Keratinocyte (primary cell): Measurements from ENCODE around the gene ACTN3. TPM values are rescaled to one million over a fixed set of nuclear protein-coding genes. Genes with fewer than 3 reads are reported as not detected.

Experiments
- DNase-seq: peaks from one replicate; pipeline ENCODE4 v3.0.0-alpha.2; 2011; ENCODE audit warnings: low read depth, missing footprints, low spot score
- FAIRE-seq: peaks from 2 replicates; lab custom pipeline; 2011; peaks lifted over from hg19 to GRCh38; lab: Jason Lieb, UNC
- H2AFZ ChIP-seq: 2 replicates; pipeline ENCODE4 v1.6.0; 2012; ENCODE audit warnings: low read length, control low read depth, inconsistent platforms; ENCODE audit not compliant: control insufficient read depth
- H3K27ac ChIP-seq: 2 replicates; pipeline ENCODE4 v1.5.1; 2011; ENCODE audit warnings: low read length; ENCODE audit not compliant: control insufficient read depth, insufficient read depth
- H3K27me3 ChIP-seq: 3 replicates; pipeline ENCODE4 v1.6.0; 2011; ENCODE audit warnings: low read length; ENCODE audit not compliant: control insufficient read depth, insufficient read depth; ENCODE audit errors: extremely low read depth
- H3K36me3 ChIP-seq, 2 experiments: 2 replicates in 1 of 2; 3 replicates in 1 of 2; pipeline ENCODE4 v1.5.1; 2011; ENCODE audit warnings: low read length in 2 of 2, mild to moderate bottlenecking in 1 of 2; ENCODE audit not compliant: control insufficient read depth in 2 of 2, insufficient read depth in 2 of 2; ENCODE audit errors: extremely low read depth in 1 of 2
- H3K4me1 ChIP-seq: 3 replicates; pipeline ENCODE4 v1.5.1; 2011; ENCODE audit warnings: low read length; ENCODE audit not compliant: control insufficient read depth, insufficient read depth; ENCODE audit errors: extremely low read depth
- H3K4me2 ChIP-seq: 3 replicates; pipeline ENCODE4 v1.6.0; 2011; ENCODE audit warnings: low read depth, low read length; ENCODE audit not compliant: control insufficient read depth, insufficient read depth; ENCODE audit errors: extremely low read depth
- H3K4me3 ChIP-seq, 3 experiments: fragments of 200-600 bp in 1 of 3; sonication (generic) in 1 of 3; 2 replicates in 2 of 3; 3 replicates in 1 of 3; pipeline ENCODE4 v1.5.1; 2011 to 2016; ENCODE audit warnings: low read length in 3 of 3, mild to moderate bottlenecking in 3 of 3, control low read depth in 2 of 3, inconsistent platforms in 1 of 3, low read depth in 1 of 3, mixed read lengths in 1 of 3, mixed run types in 1 of 3, moderate library complexity in 1 of 3; ENCODE audit not compliant: control insufficient read depth in 2 of 3, insufficient read depth in 2 of 3; ENCODE audit errors: extremely low read depth in 1 of 3
- H3K79me2 ChIP-seq: 2 replicates; pipeline ENCODE4 v1.6.0; 2012; ENCODE audit warnings: low read length; ENCODE audit not compliant: control insufficient read depth, insufficient read depth
- H3K9ac ChIP-seq: 3 replicates; pipeline ENCODE4 v1.6.0; 2011; ENCODE audit warnings: low read length; ENCODE audit not compliant: control insufficient read depth, insufficient read depth; ENCODE audit errors: extremely low read depth
- H3K9me1 ChIP-seq: 3 replicates; pipeline ENCODE4 v1.6.0; 2011; ENCODE audit warnings: low read length; ENCODE audit not compliant: control insufficient read depth, insufficient read depth; ENCODE audit errors: extremely low read depth
- H3K9me3 ChIP-seq: 2 replicates; pipeline ENCODE4 v1.5.1; 2012; ENCODE audit warnings: low read depth, low read length; ENCODE audit not compliant: control insufficient read depth
- H4K20me1 ChIP-seq: 3 replicates; pipeline ENCODE4 v1.6.0; 2011; ENCODE audit warnings: low read length; ENCODE audit not compliant: control insufficient read depth, insufficient read depth; ENCODE audit errors: extremely low read depth
- EZH2 ChIP-seq: IDR thresholded peaks from one replicate; pipeline ENCODE4 v1.6.1; 2012; ENCODE audit warnings: inconsistent platforms, mild to moderate bottlenecking, low read length, moderate library complexity
- dilution Hi-C: fragments of 300-500 bp; cut with MboI; formaldehyde crosslinking; loops from one replicate; pipeline ENCODE4 v1.7.0; 2020; ENCODE audit warnings: low sequenced_read_pairs; ENCODE audit not compliant: extremely low pct_ligation_motif_present
- polyA plus RNA-seq, 5 experiments: library from polyadenylated mRNA; depleted of rRNA in 3 of 5; stranded (reverse) in 3 of 5; stranded (forward) in 1 of 5; unstranded in 1 of 5; fragments of >200 nt; gene quantifications; 1 replicate in 1 of 5; 2 replicates in 3 of 5; 3 replicates in 1 of 5; pipeline versions ENCODE4 v1.2.1 to v1.2.3, GENCODE V29; 2011 to 2012; ENCODE audit warnings: missing spikeins in 2 of 5, low read depth in 1 of 5, low replicate concordance in 1 of 5
- TF ChIP-seq, protein P1 (sequence below), 3 experiments: IDR thresholded peaks in 1 of 3; conservative IDR thresholded peaks in 1 of 3; optimal IDR thresholded peaks in 1 of 3; 2 replicates in 2 of 3; 3 replicates in 1 of 3; pipeline versions ENCODE3 to v1.5.1; 2011; ENCODE audit warnings: low read length in 3 of 3, mild to moderate bottlenecking in 3 of 3, moderate library complexity in 2 of 3, control low read depth in 1 of 3, inconsistent platforms in 1 of 3; ENCODE audit not compliant: insufficient read depth in 2 of 3; ENCODE audit errors: extremely low read depth in 1 of 3

The ACTN3 gene
- polyA plus RNA-seq, 1 donor (not counting 4 experiments of a cell fraction or from before 2014, with no cell fraction given), result not detected

DNA sequence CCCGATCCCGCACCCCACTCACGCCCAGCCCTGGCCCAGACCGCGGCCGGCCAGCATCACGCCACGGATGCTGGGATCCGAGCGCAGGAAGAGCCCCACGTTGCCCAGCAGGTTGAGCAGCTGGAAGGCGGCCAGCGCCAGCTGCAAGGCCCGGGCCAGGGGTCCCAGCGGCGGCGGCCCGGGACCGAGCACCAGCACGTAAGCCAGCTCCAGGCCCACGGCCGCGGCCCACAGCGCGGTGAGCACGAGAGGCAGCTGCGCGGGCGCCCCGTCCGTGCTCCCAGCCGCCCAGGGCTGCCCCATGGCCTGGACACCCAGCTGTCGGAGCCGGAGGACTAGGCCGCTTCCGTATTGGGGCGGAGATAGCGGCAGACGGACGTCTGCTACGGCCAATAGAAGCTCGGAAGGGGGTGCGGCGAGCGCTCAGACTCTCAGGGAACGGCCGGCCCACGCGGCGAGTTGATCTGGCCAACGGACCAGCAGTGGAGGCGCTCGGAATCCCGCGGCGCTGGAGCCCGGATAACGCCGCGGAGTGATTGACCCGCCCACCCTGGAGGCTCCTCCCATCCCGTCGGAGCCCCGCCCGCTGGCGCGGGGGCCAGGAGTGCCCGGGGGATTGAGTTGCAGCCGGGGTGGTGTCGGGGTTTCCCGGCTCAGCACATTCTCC lies 869 bp upstream of the ACTN3 start, which contains the start of gene ZDHHC24:
Gene ZDHHC24, minus strand, starts transcription at position 348 of the 667 bp plus-strand sequence. Its CDS starts 45 bp downstream, at position 303.
- Histone ChIP-seq H2AFZ (peak within 1 kb of the TSS; percentile 92), H3K4me2 (peak within 1 kb of the TSS; percentile 94), H3K36me3 (peaks cover 0 to 7% of the 10 kb centered on the region in 2 experiments), H3K4me1 (peaks cover 6% of the 10 kb centered on the region), H4K20me1 (no peaks in the 10 kb centered on the region), H3K9me3 (no peaks in the 10 kb centered on the region), H3K9ac (peak within 1 kb of the TSS; percentile 89), H3K79me2 (no peaks in the 10 kb centered on the region), H3K9me1 (no peaks in the 10 kb centered on the region), H3K4me3 (peak within 1 kb of the TSS; percentile 81 to 94 (median 82)), H3K27me3 (peaks cover 16% of the 10 kb centered on the region), H3K27ac (peak within 1 kb of the TSS; percentile 63)
- TF ChIP-seq, protein P1, sequence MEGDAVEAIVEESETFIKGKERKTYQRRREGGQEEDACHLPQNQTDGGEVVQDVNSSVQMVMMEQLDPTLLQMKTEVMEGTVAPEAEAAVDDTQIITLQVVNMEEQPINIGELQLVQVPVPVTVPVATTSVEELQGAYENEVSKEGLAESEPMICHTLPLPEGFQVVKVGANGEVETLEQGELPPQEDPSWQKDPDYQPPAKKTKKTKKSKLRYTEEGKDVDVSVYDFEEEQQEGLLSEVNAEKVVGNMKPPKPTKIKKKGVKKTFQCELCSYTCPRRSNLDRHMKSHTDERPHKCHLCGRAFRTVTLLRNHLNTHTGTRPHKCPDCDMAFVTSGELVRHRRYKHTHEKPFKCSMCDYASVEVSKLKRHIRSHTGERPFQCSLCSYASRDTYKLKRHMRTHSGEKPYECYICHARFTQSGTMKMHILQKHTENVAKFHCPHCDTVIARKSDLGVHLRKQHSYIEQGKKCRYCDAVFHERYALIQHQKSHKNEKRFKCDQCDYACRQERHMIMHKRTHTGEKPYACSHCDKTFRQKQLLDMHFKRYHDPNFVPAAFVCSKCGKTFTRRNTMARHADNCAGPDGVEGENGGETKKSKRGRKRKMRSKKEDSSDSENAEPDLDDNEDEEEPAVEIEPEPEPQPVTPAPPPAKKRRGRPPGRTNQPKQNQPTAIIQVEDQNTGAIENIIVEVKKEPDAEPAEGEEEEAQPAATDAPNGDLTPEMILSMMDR (optimal IDR thresholded peaks at IDR 0.05 in 1 of 3, IDR thresholded peaks at IDR 0.05 in 1 of 3, conservative IDR thresholded peaks at IDR 0.05 in 1 of 3; ENCODE audit: extremely low read depth in 1 of 3, insufficient read depth in 2 of 3, low read length in 3 of 3), result no peak
- TF ChIP-seq EZH2, result no peak
- DNase-seq (peak; percentile 63), FAIRE-seq (peak; percentile 5)
- dilution Hi-C loops, result no loop called here

DNA sequence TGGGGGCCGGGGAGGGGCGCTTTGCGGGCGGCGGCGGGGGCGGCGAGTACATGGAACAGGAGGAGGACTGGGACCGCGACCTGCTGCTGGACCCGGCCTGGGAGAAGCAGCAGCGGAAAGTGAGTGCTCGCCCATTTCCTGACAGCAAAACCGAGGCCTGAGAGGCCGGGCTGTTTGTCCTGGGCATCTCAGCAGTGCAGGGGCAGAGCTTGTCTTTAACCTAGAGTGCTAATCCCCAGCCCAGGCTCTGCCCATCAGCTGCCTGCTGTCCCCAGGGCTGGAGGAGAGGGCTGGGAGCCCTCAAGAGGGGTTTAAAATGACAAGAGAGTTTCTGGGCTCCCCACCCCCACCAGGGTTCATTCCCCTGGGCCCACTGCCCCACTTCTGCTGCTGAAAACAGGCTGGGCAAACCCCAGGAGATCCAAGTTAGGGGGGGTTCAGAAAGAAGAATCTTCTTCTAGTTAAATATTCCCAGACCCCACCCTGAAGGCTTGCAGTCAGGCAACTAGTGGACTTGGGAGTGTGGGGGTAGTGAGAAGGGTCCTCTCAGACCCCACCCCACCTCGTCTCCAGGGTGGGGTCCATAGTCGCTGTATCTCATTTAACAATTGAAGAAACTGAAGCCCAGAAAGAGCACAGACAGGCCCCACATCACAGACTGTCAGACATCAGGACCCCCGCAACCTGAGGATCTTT lies 411 bp downstream of the ACTN3 start:
- Histone ChIP-seq H3K4me2 (no peak overlapping the region), H3K9me1 (no peaks in the 10 kb centered on the region), H3K36me3 (peaks cover 0 to 4% of the 10 kb centered on the region in 2 experiments), H3K27ac (no peak overlapping the region), H4K20me1 (no peaks in the 10 kb centered on the region), H3K4me1 (peaks cover 6% of the 10 kb centered on the region), H3K27me3 (peaks cover 19% of the 10 kb centered on the region), H2AFZ (no peak overlapping the region), H3K4me3 (no peak overlapping the region), H3K79me2 (no peaks in the 10 kb centered on the region), H3K9me3 (no peaks in the 10 kb centered on the region), H3K9ac (no peak overlapping the region)
- dilution Hi-C loops, result no loop called here
- FAIRE-seq (no peak), DNase-seq (no peak)
- TF ChIP-seq, protein P1 (optimal IDR thresholded peaks at IDR 0.05 in 1 of 3, IDR thresholded peaks at IDR 0.05 in 1 of 3, conservative IDR thresholded peaks at IDR 0.05 in 1 of 3; ENCODE audit: extremely low read depth in 1 of 3, insufficient read depth in 2 of 3, low read length in 3 of 3), result no peak
- no peak for TF ChIP-seq EZH2
